ENCODE results near the gene FAM200A. TPM values are rescaled to one million over a fixed set of nuclear protein-coding genes. Genes with fewer than 3 reads are reported as not detected.

The FAM200A gene
- total and polyA plus RNA-seq, 2 experiments from 2014 or later: 7.7 to 7.9 TPM

GRCh38 chr7:99597762-99598501 lies 46.0 kb upstream of the FAM200A start, which contains the start of gene TMEM225B:
TMEM225B (plus strand) TSS chr7:99598267; CDS start chr7:99604389, 6,122 bp downstream.
- TF ChIP-seq REST (IDR thresholded peaks at IDR 0.05; ENCODE audit: unreplicated experiment) (no peak), NANOG (IDR thresholded peaks at IDR 0.05; ENCODE audit: borderline replicate concordance) (no peak), STAT1 (IDR thresholded peaks at IDR 0.05; ENCODE audit: unreplicated experiment) (no peak), JUNB (IDR thresholded peaks at IDR 0.05; ENCODE audit: unreplicated experiment) (no peak)
- no peaks in the 10 kb centered on the region for H3K27me3 ChIP-seq (ENCODE audit: insufficient read depth)
- H4K20me1 ChIP-seq (replicated peaks; ENCODE audit: insufficient read depth): no peaks in the 10 kb centered on the region
- ATAC-seq (peak; percentile 62), DNase-seq (ENCODE audit: low spot score) (peak; percentile 37)
- no peaks in the 10 kb centered on the region; the same call in 2 of the 3 replicates for H3K36me3 Mint-ChIP-seq (ENCODE audit: low read depth)
- H3K9me2 ChIP-seq (ENCODE audit: insufficient read depth): no peaks in the 10 kb centered on the region
- no peak within 1 kb of the TSS for H3K4me3 Mint-ChIP-seq
- H3K4me3 ChIP-seq: peak within 1 kb of the TSS; percentile 45
- H3K4me1 ChIP-seq (ENCODE audit: insufficient read depth): no peaks in the 10 kb centered on the region
- no peak within 1 kb of the TSS for H3K27ac ChIP-seq (ENCODE audit: low read depth)
- H3F3A ChIP-seq (replicated peaks; ENCODE audit: low read depth): peaks cover 8% of the 10 kb centered on the region
- H3K9me3 Mint-ChIP-seq: no peaks in the 10 kb centered on the region
- peak within 1 kb of the TSS; percentile 60; the same call in 1 of the 2 replicates for H3K4me2 ChIP-seq
- 0 out of 2 replicates have a peak, but pooled peaks cover 4% of the 10 kb centered on the region for H3K36me3 ChIP-seq (ENCODE audit: insufficient read depth)
- H3K27me3 Mint-ChIP-seq (ENCODE audit: insufficient read depth, low read depth, poor library complexity): peaks cover 2% of the 10 kb centered on the region
- no peaks in the 10 kb centered on the region for H3K79me2 ChIP-seq (replicated peaks; ENCODE audit: insufficient read depth)
- no peak within 1 kb of the TSS for H3K27ac Mint-ChIP-seq
- H3K4me1 Mint-ChIP-seq: no peaks in the 10 kb centered on the region
- H2AFZ ChIP-seq: peak within 1 kb of the TSS; percentile 88

GRCh38 chr7:99596408-99596955 lies 44.6 kb upstream of the FAM200A start:
- Histone ChIP-seq H4K20me1 (replicated peaks; ENCODE audit: insufficient read depth) (no peaks in the 10 kb centered on the region), H3K79me2 (replicated peaks; ENCODE audit: insufficient read depth) (no peaks in the 10 kb centered on the region), H3K27ac (ENCODE audit: low read depth) (no peak overlapping the region), H2AFZ (no peak overlapping the region), H3F3A (replicated peaks; ENCODE audit: low read depth) (peaks cover 8% of the 10 kb centered on the region), H3K36me3 (ENCODE audit: insufficient read depth) (0 out of 2 replicates have a peak, but pooled peaks cover 4% of the 10 kb centered on the region), H3K9me2 (ENCODE audit: insufficient read depth) (no peaks in the 10 kb centered on the region), H3K4me2 (no peak overlapping the region), H3K4me3 (no peak overlapping the region), H3K4me1 (ENCODE audit: insufficient read depth) (no peaks in the 10 kb centered on the region), H3K27me3 (ENCODE audit: insufficient read depth) (no peaks in the 10 kb centered on the region)
- H3K36me3 Mint-ChIP-seq (ENCODE audit: low read depth): no peaks in the 10 kb centered on the region; the same call in 2 of the 3 replicates
- H3K27ac Mint-ChIP-seq: no peak overlapping the region
- no peaks in the 10 kb centered on the region for H3K9me3 Mint-ChIP-seq
- DNase-seq (ENCODE audit: low spot score): no peak
- ATAC-seq: no peak
- TF ChIP-seq EZH2phosphoT487 (IDR thresholded peaks at IDR 0.05; ENCODE audit: unreplicated experiment) (no peak), REST (IDR thresholded peaks at IDR 0.05; ENCODE audit: unreplicated experiment) (no peak)
- no peak overlapping the region for H3K4me3 Mint-ChIP-seq
- no peaks in the 10 kb centered on the region for H3K4me1 Mint-ChIP-seq
- peaks cover 2% of the 10 kb centered on the region for H3K27me3 Mint-ChIP-seq (ENCODE audit: insufficient read depth, low read depth, poor library complexity)

Measured in GM23338 (cell line).